Ascending aorta (tissue), 2 donors: ENCODE measurements around the gene MED25. TPM values are rescaled to one million over a fixed set of nuclear protein-coding genes. Genes with fewer than 3 reads are reported as not detected.

ENCODE experiments used
- DNase-seq, 2 donors: peaks; one replicate each; pipeline ENCODE4 v3.0.0-alpha.2; 2019; ENCODE audit warnings: low spot score in 2 of 2
- H3K27ac ChIP-seq, 2 donors: fragments of 200-600 bp; sonication (generic); one replicate each; pipeline ENCODE4 v1.5.1; 2016 to 2017; ENCODE audit warnings: mild to moderate bottlenecking in 1 of 2
- H3K27me3 ChIP-seq: fragments of 200-600 bp; sonication (generic); one replicate; pipeline ENCODE4 v1.5.1; 2017
- H3K36me3 ChIP-seq, 2 donors: fragments of 200-600 bp; sonication (generic); one replicate each; pipeline ENCODE4 v1.5.1; 2016
- H3K4me1 ChIP-seq, 2 donors: fragments of 200-600 bp; sonication (generic); one replicate each; pipeline ENCODE4 v1.5.1; 2016 to 2017; ENCODE audit warnings: mild to moderate bottlenecking in 1 of 2
- H3K4me3 ChIP-seq, 2 donors: fragments of 200-600 bp; sonication (generic); one replicate each; pipeline ENCODE4 v1.5.1; 2016 to 2017; ENCODE audit warnings: mild to moderate bottlenecking in 1 of 2
- H3K9me3 ChIP-seq, 2 donors: fragments of 200-600 bp; sonication (generic); one replicate each; pipeline ENCODE4 v1.5.1; 2016
- CTCF ChIP-seq, 3 experiments: fragments of 200-600 bp in 2 of 3; fragments of 450-650 bp in 1 of 3; sonication (generic) in 2 of 3; IDR thresholded peaks; one replicate each; pipeline ENCODE4 v1.5.1; 2016 to 2019; ENCODE audit warnings: antibody characterized with exemption in 3 of 3, mild to moderate bottlenecking in 1 of 3, moderate library complexity in 1 of 3
- intact Hi-C: fragments of 100-400 bp; cut with DNase I; formaldehyde crosslinking; loops from one replicate; pipeline ENCODE4 v1.15.1; 2023
- total RNA-seq: library from RNA; depleted of rRNA; stranded (reverse); fragments of >200 nt; gene quantifications from one replicate; pipeline ENCODE4 v1.1.0, GENCODE V29; 2016

Gene MED25
- total RNA-seq, 1 donor from 2014 or later: 54.0 TPM

GRCh38 chr19:49881672-49882394, 63.7 kb downstream of the MED25 start:
- DNase-seq: no peak
- Histone ChIP-seq H3K27ac (no peak overlapping the region), H3K27me3 (no peaks in the 10 kb centered on the region), H3K9me3 (no peaks in the 10 kb centered on the region), H3K4me1 (peaks cover 7 to 13% of the 10 kb centered on the region in 2 donors), H3K36me3 (peaks cover 70 to 71% of the 10 kb centered on the region in 2 donors), H3K4me3 (no peak overlapping the region)
- no peak for TF ChIP-seq CTCF (IDR thresholded peaks at IDR 0.05)
- intact Hi-C loops: no loop called here

- Histone ChIP-seq H3K36me3 (peaks cover 75 to 79% of the 10 kb centered on the region in 2 donors), H3K27ac (no peak overlapping the region), H3K4me3 (no peak overlapping the region), H3K27me3 (no peaks in the 10 kb centered on the region), H3K9me3 (no peaks in the 10 kb centered on the region), H3K4me1 (peaks cover 7 to 13% of the 10 kb centered on the region in 2 donors)
- intact Hi-C loops: no loop called here
- DNase-seq: no peak
- TF ChIP-seq CTCF (IDR thresholded peaks at IDR 0.05): no peak
Measured at GRCh38 chr19:49882643-49883042, 64.6 kb downstream of the MED25 start.

GRCh38 chr19:49883094-49883493, 65.0 kb downstream of the MED25 start:
- no peaks in the 10 kb centered on the region for H3K9me3 ChIP-seq
- DNase-seq: no peak
- H3K27me3 ChIP-seq: no peaks in the 10 kb centered on the region
- intact Hi-C loops: no loop called here
- peaks cover 79 to 82% of the 10 kb centered on the region in 2 donors for H3K36me3 ChIP-seq
- no peak overlapping the region for H3K27ac ChIP-seq
- no peak overlapping the region for H3K4me3 ChIP-seq
- peaks cover 7 to 11% of the 10 kb centered on the region in 2 donors for H3K4me1 ChIP-seq
- no peak for TF ChIP-seq CTCF (IDR thresholded peaks at IDR 0.05)

GRCh38 chr19:49884109-49884508, 66.0 kb downstream of the MED25 start:
- DNase-seq: no peak
- intact Hi-C loops: no loop called here
- peaks cover 79 to 83% of the 10 kb centered on the region in 2 donors for H3K36me3 ChIP-seq

GRCh38 chr19:49884760-49885159, 66.7 kb downstream of the MED25 start:
- TF ChIP-seq CTCF (IDR thresholded peaks at IDR 0.05): no peak
- intact Hi-C loops: no loop called here
- DNase-seq: no peak
- no peak overlapping the region for H3K27ac ChIP-seq
- H3K4me1 ChIP-seq: peaks cover 0 to under 1% of the 10 kb centered on the region in 2 donors
- no peak overlapping the region for H3K4me3 ChIP-seq
- no peaks in the 10 kb centered on the region for H3K27me3 ChIP-seq
- H3K36me3 ChIP-seq: peaks cover 72 to 79% of the 10 kb centered on the region in 2 donors
- H3K9me3 ChIP-seq: no peaks in the 10 kb centered on the region

More at GRCh38 chr19:49884109-49884508, 66.0 kb downstream of the MED25 start:
- Histone ChIP-seq H3K27me3 (no peaks in the 10 kb centered on the region), H3K4me1 (peaks cover under 1 to 1% of the 10 kb centered on the region in 2 donors), H3K4me3 (no peak overlapping the region), H3K9me3 (no peaks in the 10 kb centered on the region), H3K27ac (no peak overlapping the region)
- TF ChIP-seq CTCF (IDR thresholded peaks at IDR 0.05): no peak

Other genes with a start within 250 kb of the MED25 start
- 85.3 TPM for gene NOSIP, start 237.7 kb upstream of the MED25 start, total RNA-seq
- not detected for gene PRRG2, start 237.0 kb upstream of the MED25 start, total RNA-seq
- 23.6 TPM for gene PRR12, start 227.1 kb upstream of the MED25 start, total RNA-seq
- gene RRAS, start 178.1 kb upstream of the MED25 start, total RNA-seq: 161 TPM
- gene SCAF1, start 176.1 kb upstream of the MED25 start, total RNA-seq: 72.2 TPM
- 75.9 TPM for gene IRF3, start 152.4 kb upstream of the MED25 start, total RNA-seq
- gene BCL2L12, start 152.4 kb upstream of the MED25 start, total RNA-seq: 0.64 TPM
- 271 TPM for gene PRMT1, start 141.0 kb upstream of the MED25 start, total RNA-seq
- gene ADM5, start 128.7 kb upstream of the MED25 start, total RNA-seq: 9.8 TPM
- 12.3 TPM for gene CPT1C, start 127.2 kb upstream of the MED25 start, total RNA-seq
- not detected for gene TSKS, start 55.0 kb upstream of the MED25 start, total RNA-seq
- gene AP2A1, start 51.3 kb upstream of the MED25 start, total RNA-seq: 249 TPM
- 22.1 TPM for gene FUZ, start 5.0 kb upstream of the MED25 start, total RNA-seq
- 163 TPM for gene PTOV1, start 32.9 kb downstream of the MED25 start, total RNA-seq
- 46.3 TPM for gene PNKP, start 49.3 kb downstream of the MED25 start, total RNA-seq
- 12.8 TPM for gene AKT1S1, start 59.1 kb downstream of the MED25 start, total RNA-seq
- gene TBC1D17, start 59.4 kb downstream of the MED25 start, total RNA-seq: 44.6 TPM
- gene IL4I1, start 78.6 kb downstream of the MED25 start, total RNA-seq: 0.96 TPM
- 4.3 TPM for gene ATF5, start 110.9 kb downstream of the MED25 start, total RNA-seq
- 38.8 TPM for gene NUP62, start 111.2 kb downstream of the MED25 start, total RNA-seq
- 12.7 TPM for gene SIGLEC11, start 142.9 kb downstream of the MED25 start, total RNA-seq
- gene VRK3, start 207.1 kb downstream of the MED25 start, total RNA-seq: 27.6 TPM
- 3.4 TPM for gene ZNF473, start 207.7 kb downstream of the MED25 start, total RNA-seq